HG02970 (cell line): ENCODE data around the gene C19orf73.
A peak's percentile ranks its signal among the peaks of the same experiment; 100 is the strongest.
"Not testable (repeated sequence)": the region's sequence is repeated elsewhere in the genome, so short reads cannot be mapped to it uniquely, and the experiment has no call there.

Source experiments
- ATAC-seq: cut with Tn5 transposase; IDR thresholded peaks from one replicate; pipeline ENCODE4 v1.9.1; 2021; ENCODE audit warnings: mild to moderate bottlenecking, moderate library complexity, moderate number of reproducible peaks; ENCODE audit not compliant: unreplicated experiment, low FRiP score

C19orf73 gene

GRCh38 chr19:49125025-49125731 is 6.2 kb upstream of the C19orf73 start:
- no peak for ATAC-seq

GRCh38 chr19:49123285-49123684 is 4.3 kb upstream of the C19orf73 start:
- ATAC-seq: not testable (repeated sequence)

GRCh38 chr19:49121841-49122240 is 2.9 kb upstream of the C19orf73 start:
- ATAC-seq: not testable (repeated sequence)

- ATAC-seq: no peak
Observed at GRCh38 chr19:49120868-49121267, 1.9 kb upstream of the C19orf73 start.

- ATAC-seq: no peak
Observed at GRCh38 chr19:49120325-49120683, 1.4 kb upstream of the C19orf73 start.

GRCh38 chr19:49119411-49120324 is 725 bp upstream of the C19orf73 start, which contains the start of gene PPFIA3:
Gene PPFIA3, plus strand, starts transcription at chr19:49119544. Its CDS starts 8,330 bp downstream, at chr19:49127874.
- ATAC-seq: no peak

- no peak for ATAC-seq
Observed at GRCh38 chr19:49117677-49118564, 1.0 kb downstream of the C19orf73 start.

GRCh38 chr19:49116544-49116943 is 2.4 kb downstream of the C19orf73 start:
- ATAC-seq: no peak

GRCh38 chr19:49114630-49115363 is 4.1 kb downstream of the C19orf73 start:
- ATAC-seq: no peak

- peak; percentile 53 for ATAC-seq
Observed at GRCh38 chr19:49113762-49114629, 4.9 kb downstream of the C19orf73 start, which contains the start of gene LIN7B. Gene LIN7B, plus strand, starts transcription at chr19:49114370. Its CDS starts 35 bp downstream, at chr19:49114405.

- no peak for ATAC-seq
Observed at GRCh38 chr19:49111218-49111998, 7.5 kb downstream of the C19orf73 start.

GRCh38 chr19:49110567-49110966 is 8.4 kb downstream of the C19orf73 start:
- ATAC-seq: no peak

- no peak for ATAC-seq
Observed at GRCh38 chr19:49109569-49110233, 9.2 kb downstream of the C19orf73 start.

- ATAC-seq: no peak
Observed at GRCh38 chr19:49109051-49109450, 9.9 kb downstream of the C19orf73 start.

GRCh38 chr19:49107625-49108459 is 11.1 kb downstream of the C19orf73 start:
- no peak for ATAC-seq

GRCh38 chr19:49106648-49107135 is 12.3 kb downstream of the C19orf73 start:
- ATAC-seq: no peak
